NCI-H1105 treated with DMSO at 0.1 percent for 48 hours (cell line): ENCODE data around the gene PXDN.

ENCODE experiments used
- DNase-seq: peaks from one replicate; lab custom pipeline; 2025; lab: John Stamatoyannopoulos, UW

Gene PXDN

GRCh38 chr2:1650085-1650872 is 94.0 kb downstream of the PXDN start:
- DNase-seq = no peak

- DNase-seq = no peak
These were observed 94.9 kb downstream of the PXDN start for GRCh38 chr2:1649103-1650084.

- no peak for DNase-seq
These were observed 95.8 kb downstream of the PXDN start for GRCh38 chr2:1648241-1649102.

GRCh38 chr2:1647417-1648240 is 96.7 kb downstream of the PXDN start:
- no peak for DNase-seq

- no peak for DNase-seq
These were observed 98.4 kb downstream of the PXDN start for GRCh38 chr2:1645761-1646476.

GRCh38 chr2:1644427-1644826 is 99.9 kb downstream of the PXDN start:
- DNase-seq = no peak

- no peak for DNase-seq
These were observed 101.2 kb downstream of the PXDN start for GRCh38 chr2:1642993-1643619.

- no peak for DNase-seq
These were observed 102.1 kb downstream of the PXDN start for GRCh38 chr2:1642066-1642861.

- no peak for DNase-seq
These were observed 102.8 kb downstream of the PXDN start for GRCh38 chr2:1641523-1641922.

- DNase-seq = no peak
These were observed 103.8 kb downstream of the PXDN start for GRCh38 chr2:1640301-1641135.

GRCh38 chr2:1639086-1639858 is 105.0 kb downstream of the PXDN start:
- DNase-seq = no peak

- DNase-seq = no peak
These were observed 105.9 kb downstream of the PXDN start for GRCh38 chr2:1638281-1638860.

- no peak for DNase-seq
These were observed 107.4 kb downstream of the PXDN start for GRCh38 chr2:1636791-1637415.

- no peak for DNase-seq
These were observed 108.5 kb downstream of the PXDN start for GRCh38 chr2:1635823-1636222.

- DNase-seq = no peak
These were observed 109.5 kb downstream of the PXDN start for GRCh38 chr2:1634681-1635341.
